HG03139 (cell line): ENCODE data around the gene CLRN3.

Experiments
- ATAC-seq: cut with Tn5 transposase; IDR thresholded peaks from one replicate; pipeline ENCODE4 v1.9.1; 2021; ENCODE audit not compliant: unreplicated experiment

Gene CLRN3

DNA sequence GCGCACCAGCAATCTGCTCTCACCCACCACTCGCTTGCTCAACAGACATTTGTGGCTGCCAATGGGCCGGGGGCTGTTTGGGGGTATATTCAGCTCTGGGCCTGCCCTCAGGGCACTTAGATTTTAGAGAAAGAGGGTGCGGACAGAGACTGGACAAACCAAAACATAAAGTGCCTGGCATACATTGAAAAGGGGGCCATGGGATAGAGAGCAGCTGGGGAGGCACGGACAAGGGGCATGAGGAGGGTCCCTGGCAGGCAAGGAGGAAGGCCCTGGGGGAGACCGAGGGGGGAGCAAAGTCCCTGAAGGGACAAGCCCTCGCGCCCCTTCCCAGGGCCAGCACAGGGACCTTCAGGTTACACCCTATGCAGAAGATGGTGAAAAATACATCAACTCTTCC, 43.5 kb downstream of the CLRN3 start:
- no peak for ATAC-seq

DNA sequence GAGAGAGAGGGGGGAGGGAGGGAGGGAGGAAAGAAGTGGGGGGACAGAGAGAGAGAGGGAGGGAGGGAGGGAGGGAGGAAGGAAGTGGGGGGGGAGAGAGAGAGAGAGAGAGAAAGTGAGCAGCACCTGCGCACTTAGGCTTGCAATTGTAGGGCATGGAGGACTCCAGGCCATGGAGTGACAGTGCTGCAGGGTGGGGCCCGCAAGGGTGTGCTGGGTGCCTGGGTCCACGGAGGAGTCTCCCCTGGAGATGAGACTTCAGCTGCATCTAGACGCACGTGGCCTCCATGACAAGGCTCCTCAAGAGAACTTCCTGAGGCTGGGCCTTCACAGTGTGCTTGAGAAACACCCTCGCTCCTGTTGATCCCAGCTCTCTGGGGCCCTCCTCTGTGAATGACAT, 44.5 kb downstream of the CLRN3 start:
- no peak for ATAC-seq

DNA sequence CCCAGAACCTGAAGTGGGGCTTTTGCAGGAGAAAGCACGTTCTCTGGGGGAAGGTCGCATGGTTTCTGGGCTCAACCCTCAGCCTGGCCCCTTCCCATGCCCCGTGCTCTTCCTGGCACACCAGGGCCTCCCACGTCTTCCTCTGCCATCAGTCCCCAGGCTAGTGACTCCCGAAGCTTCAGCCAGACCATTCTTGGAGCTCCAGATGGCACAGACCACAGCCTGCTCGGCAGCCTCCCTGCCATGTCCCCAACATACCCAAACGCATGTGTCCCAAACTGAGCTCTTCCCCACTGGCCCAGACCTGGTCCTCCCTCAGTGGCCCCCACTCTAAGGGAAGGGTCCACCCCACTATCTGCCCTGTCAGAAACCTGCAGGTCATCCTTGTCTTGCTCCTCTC, 47.0 kb downstream of the CLRN3 start:
- ATAC-seq, result no peak

DNA sequence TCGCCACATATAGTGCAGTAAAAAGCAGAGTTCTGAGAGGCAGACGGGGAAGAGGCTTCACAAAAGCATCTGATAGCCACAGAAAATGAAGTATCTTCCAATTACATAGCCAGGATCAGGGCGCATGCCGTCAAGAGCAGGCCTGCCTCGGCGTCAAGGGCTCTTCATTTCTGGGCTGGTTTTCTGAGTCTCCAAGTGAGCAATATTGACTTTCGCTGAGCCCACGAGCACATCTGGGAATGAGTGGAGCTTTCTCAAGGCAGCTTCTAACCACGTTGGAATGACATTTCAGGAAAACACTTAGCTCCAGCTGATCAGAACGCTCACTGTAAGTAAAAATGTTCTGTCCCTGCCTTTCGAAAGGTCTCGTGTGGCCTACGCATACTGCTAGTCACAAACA, 51.9 kb downstream of the CLRN3 start:
- no peak for ATAC-seq

DNA sequence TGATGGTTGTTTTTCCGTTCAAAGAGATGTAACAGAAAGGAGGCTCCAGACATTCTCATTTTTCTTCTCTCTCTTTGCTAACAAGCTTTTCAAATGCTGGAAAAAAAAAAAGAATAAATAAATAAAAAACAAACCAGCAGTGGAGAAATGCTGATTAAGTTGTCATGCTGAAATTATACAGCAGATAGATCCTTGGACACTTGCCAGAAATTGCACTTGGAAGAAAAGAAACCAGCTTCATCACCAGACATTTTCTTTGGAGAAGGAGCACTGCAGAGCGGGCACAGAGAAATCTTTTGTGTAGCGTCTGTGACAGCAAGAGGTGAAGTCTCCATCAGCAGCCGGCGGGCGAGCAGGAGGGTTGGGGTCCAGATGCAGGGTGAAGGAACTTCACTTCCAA, 55.8 kb downstream of the CLRN3 start:
- no peak for ATAC-seq

DNA sequence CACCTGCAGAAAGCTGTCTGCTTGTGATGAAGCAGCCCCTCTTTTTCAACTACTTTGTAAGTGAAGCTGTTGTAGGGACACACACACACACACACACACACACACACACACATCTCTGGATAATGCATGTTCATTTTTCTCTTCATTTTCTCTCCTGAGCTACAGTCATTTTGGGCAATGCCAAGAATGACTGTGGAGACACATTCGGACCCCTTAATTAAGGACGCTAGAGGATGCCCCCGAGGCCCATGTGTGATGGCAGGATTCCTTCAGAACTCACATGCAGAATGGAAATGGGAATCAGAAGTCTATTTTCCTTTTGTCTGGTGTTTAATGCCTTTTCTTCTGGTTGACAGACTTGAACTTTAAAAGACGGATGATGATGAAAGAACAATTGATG, 56.6 kb downstream of the CLRN3 start:
- no peak for ATAC-seq

DNA sequence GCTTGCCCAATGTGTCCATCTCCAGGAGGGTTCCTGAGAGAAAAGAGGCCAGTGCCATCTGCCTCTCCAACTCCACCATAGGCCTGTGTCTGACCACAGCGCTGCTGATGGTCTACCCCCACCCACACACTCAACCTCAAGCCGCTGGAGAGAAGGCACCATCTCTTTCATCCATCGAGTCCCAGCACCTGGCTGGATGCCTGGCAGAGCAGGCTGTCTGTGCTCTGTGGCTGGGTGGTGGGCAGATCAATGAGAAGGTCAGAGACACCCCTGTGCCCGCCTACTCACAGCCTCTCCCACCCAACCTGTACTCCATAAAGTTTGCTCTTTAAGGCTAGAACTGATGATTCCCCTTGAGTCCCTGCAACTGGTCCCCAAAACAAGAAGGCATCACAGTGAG, 58.0 kb downstream of the CLRN3 start:
- ATAC-seq, result no peak

DNA sequence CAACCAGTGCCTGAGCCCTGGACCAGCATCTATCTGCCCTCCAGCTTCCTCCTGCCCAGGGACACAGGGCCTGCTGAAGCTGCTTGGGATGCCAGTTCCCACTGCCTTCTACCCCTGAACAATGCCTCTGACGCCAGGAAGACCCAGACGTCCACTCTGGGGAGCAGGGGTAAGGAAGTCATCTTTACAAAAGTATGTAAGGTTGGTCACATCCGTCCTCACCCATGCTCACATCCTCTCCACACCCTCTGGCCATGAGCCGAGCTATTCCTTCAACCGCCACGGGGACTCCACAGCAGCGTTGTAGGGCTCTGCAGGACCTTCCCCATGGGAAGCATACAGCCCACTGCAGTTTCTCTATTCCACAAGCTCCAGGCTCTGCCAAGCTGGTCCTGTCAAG, 58.5 kb downstream of the CLRN3 start:
- no peak for ATAC-seq

DNA sequence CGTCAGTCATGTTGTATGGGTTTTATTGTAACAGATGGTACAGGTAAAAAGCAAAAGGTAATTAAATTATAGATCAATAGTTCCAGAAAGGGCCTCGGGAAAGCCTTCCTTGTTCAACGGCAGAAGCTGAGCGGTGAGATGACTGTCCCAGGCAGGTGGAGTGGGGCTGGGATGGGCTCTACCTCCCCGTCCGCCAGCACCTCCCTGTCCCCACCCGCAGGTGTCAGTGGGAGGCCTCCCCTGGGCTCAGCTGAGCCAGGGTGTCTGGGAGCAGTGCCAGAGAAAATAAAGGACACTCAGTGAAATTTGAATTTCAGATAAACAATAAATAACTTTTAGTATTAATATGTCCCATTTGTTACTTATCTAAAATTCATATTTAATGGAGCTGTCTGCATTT, 58.9 kb downstream of the CLRN3 start:
- ATAC-seq, result no peak

DNA sequence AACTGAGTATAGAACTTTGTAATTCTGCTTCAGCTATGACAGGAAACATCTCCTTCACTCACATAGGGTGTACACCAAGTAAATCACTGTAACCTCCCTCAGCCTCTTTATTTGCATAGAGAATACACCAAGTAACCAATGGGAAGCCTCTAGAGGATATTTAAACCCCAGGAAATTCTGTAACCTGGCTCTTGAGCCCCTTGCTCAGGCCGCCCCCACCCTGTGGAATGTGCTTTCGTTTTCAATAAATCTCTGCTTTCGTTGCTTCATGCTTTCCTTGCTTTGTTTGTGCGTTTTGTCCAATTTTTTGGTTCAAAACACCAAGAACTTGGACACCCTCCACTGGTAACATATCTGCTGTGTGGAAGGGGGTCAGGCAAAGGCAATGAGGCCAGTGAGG, 60.2 kb downstream of the CLRN3 start:
- ATAC-seq, result no peak

DNA sequence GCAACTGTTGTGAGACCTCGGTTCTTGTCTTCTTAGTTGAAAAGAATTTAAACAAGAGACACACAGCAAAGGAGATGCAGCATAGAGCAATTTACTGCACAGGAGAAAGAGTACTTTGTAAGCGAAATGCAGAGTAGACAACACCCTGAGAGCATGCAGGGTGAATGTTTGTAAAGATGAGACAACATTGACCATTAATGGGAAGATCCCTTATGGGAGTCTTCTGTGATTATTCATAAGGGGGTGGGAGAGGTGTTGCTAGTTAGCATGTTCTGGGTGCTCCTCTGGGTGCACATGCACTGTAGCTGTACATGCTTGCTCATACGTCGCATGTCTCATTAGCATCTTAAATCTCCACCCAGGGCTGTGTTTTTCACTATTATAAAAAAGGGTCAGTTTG, 62.3 kb downstream of the CLRN3 start:
- no peak for ATAC-seq
